Nephron progenitor cell (in vitro differentiated cells): ENCODE measurements around the gene EMILIN2.

Source experiments
- DNase-seq: peaks from one replicate; pipeline ENCODE4 v3.0.0; 2021
- H3K27ac Mint-ChIP-seq: 2 replicates; pipeline ENCODE4 v1.8.0; 2021; ENCODE audit warnings: mild to moderate bottlenecking, moderate library complexity, mixed read lengths
- H3K27me3 Mint-ChIP-seq: 2 replicates; pipeline ENCODE4 v1.8.0; 2021; ENCODE audit warnings: mild to moderate bottlenecking, low read depth, mixed read lengths; ENCODE audit not compliant: poor library complexity
- H3K36me3 Mint-ChIP-seq: 2 replicates; pipeline ENCODE4 v1.8.0; 2021; ENCODE audit warnings: low read depth, mixed read lengths
- H3K4me1 Mint-ChIP-seq: 2 replicates; pipeline ENCODE4 v1.8.0; 2021; ENCODE audit warnings: mixed read lengths
- H3K4me3 Mint-ChIP-seq: 2 replicates; pipeline ENCODE4 v1.8.0; 2021; ENCODE audit warnings: mild to moderate bottlenecking, moderate library complexity, mixed read lengths
- H3K9me3 Mint-ChIP-seq: 2 replicates; pipeline ENCODE4 v1.8.0; 2021; ENCODE audit warnings: mild to moderate bottlenecking, moderate library complexity, mixed read lengths
- TF ChIP-seq, protein P1 (sequence below): fragments of 200-600 bp; sonication (generic); IDR thresholded peaks from 2 replicates; pipeline ENCODE4 v1.5.0; 2021; ENCODE audit warnings: antibody characterized with exemption

Gene EMILIN2

DNA sequence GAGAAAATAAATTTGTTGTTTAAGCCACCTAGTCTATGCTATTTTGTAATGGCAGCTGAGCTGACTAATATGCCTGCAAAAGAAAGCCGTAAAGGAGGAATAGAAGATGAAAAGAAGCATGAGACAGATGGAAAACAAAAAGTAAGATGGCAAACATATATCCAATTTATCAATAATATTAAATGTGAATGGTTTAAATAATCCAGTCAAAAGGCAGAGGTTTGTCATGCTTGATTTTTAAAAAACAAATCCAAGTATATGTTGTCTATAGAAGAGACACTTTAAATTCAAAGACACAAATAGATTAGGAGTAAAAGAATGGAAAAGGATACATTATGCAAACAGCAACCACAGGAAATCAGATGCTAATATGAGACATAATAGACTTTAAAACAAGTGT is 35.4 kb upstream of the EMILIN2 start:
- Mint-ChIP-seq H3K4me1 (peaks cover 5% of the 10 kb centered on the region), H3K27ac (no peak overlapping the region), H3K9me3 (peaks cover 67% of the 10 kb centered on the region), H3K4me3 (no peak overlapping the region), H3K36me3 (peaks cover 23% of the 10 kb centered on the region), H3K27me3 (peaks cover 5% of the 10 kb centered on the region)
- no peak for DNase-seq
- TF ChIP-seq, protein P1, sequence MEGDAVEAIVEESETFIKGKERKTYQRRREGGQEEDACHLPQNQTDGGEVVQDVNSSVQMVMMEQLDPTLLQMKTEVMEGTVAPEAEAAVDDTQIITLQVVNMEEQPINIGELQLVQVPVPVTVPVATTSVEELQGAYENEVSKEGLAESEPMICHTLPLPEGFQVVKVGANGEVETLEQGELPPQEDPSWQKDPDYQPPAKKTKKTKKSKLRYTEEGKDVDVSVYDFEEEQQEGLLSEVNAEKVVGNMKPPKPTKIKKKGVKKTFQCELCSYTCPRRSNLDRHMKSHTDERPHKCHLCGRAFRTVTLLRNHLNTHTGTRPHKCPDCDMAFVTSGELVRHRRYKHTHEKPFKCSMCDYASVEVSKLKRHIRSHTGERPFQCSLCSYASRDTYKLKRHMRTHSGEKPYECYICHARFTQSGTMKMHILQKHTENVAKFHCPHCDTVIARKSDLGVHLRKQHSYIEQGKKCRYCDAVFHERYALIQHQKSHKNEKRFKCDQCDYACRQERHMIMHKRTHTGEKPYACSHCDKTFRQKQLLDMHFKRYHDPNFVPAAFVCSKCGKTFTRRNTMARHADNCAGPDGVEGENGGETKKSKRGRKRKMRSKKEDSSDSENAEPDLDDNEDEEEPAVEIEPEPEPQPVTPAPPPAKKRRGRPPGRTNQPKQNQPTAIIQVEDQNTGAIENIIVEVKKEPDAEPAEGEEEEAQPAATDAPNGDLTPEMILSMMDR, result no peak

DNA sequence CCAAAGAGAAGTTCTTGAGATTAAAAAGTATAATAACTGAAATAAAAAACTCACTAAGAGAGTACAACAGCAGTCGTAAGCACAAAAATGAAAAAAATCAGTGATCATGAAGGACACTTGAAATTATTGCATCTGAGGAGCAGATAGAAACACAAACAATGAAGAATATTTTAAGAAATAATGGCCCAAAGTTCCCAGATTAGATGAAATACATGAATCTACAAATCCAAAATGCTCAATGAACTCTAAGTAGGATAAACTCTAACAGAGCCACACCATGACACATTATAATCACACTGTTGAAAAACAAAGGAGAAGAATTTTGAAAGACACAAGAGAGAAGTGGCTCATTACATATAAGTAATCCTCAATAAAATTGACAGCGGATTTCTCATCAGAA is 31.9 kb upstream of the EMILIN2 start:
- Mint-ChIP-seq H3K9me3 (peaks cover 83% of the 10 kb centered on the region), H3K4me1 (no peaks in the 10 kb centered on the region), H3K36me3 (peaks cover 17% of the 10 kb centered on the region), H3K27ac (no peak overlapping the region), H3K27me3 (peaks cover 5% of the 10 kb centered on the region), H3K4me3 (no peak overlapping the region)
- DNase-seq, result no peak
- TF ChIP-seq, protein P1, result no peak

DNA sequence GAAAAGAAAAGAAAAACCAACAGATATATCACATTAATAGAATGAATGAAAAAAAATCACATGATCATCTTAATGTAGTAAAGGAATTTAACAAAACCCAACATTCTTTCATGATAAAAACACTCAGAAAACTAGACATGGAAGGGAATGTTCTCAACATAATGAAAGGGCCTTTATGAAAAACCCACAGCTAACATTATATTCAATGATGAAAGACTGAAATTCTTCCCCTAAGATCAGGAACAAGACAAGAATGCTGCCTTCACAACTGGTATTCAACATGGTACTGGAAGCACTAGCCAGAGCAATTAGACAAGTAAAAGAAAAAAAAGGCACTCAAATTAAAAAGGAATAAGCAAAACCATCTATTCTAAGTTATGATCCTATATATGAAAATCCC is 28.5 kb upstream of the EMILIN2 start:
- H3K4me1 Mint-ChIP-seq, result no peaks in the 10 kb centered on the region
- TF ChIP-seq, protein P1, result no peak
- peaks cover 8% of the 10 kb centered on the region for H3K27me3 Mint-ChIP-seq
- no peak overlapping the region for H3K4me3 Mint-ChIP-seq
- peaks cover 53% of the 10 kb centered on the region for H3K9me3 Mint-ChIP-seq
- H3K36me3 Mint-ChIP-seq, result peaks cover 11% of the 10 kb centered on the region
- H3K27ac Mint-ChIP-seq, result no peak overlapping the region
- no peak for DNase-seq

DNA sequence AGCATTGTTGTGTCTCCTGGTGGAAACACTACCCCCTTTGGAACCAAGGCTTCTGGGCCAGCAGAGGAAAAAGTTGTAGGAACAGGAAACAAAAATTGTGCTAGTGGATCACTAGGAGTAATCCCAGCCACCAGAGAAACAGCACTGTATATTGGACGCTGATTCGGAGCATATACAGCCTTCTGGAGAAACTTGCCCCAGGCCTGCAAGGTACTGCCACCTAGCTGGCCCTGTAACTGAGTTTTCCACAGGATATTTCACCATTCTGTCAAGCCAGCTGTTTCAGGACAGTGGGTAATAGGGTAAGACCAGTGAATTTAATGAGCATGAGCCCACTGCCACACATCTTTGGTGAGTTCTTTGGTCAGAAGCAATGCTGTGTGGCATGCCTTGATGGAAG is 25.1 kb upstream of the EMILIN2 start:
- H3K9me3 Mint-ChIP-seq, result peaks cover 37% of the 10 kb centered on the region
- H3K4me1 Mint-ChIP-seq, result peaks cover 17% of the 10 kb centered on the region
- TF ChIP-seq, protein P1, result no peak

DNA sequence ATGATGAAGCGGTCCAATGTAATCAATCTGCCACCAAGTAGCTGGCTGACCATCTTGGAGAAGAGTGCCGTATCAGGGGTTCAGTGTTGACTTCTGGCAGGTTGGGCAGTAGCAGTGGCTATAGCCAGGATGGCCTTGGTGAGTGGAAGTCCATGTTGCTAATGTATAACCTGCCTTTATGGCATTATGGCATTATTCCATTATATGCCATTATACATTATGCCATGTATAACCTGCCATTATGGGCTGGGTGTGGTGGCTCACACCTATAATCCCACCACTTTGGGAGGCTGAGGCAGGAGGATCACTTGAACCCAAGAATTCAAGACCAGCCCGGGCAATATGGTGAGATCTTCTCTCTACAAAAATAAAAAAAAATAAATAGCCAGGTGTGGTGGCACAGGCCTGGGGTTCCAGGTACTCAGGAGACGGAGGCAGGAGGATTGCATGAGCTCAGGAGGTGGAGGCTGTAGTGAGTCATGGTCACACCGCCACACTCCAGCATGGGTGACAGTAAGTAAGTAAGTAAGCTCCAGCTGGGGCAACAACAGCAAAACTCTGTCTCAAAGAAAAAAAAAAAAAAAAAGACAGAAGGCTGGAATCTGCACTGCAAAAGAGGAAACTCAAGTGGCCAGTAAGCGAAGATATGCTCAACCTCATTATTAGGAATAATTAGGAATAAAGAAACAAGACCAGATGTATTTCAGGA is 24.4 kb upstream of the EMILIN2 start:
- no peak overlapping the region for H3K4me3 Mint-ChIP-seq
- H3K9me3 Mint-ChIP-seq, result peaks cover 30% of the 10 kb centered on the region
- DNase-seq, result no peak
- H3K4me1 Mint-ChIP-seq, result peaks cover 18% of the 10 kb centered on the region
- H3K27me3 Mint-ChIP-seq, result peaks cover 10% of the 10 kb centered on the region
- H3K27ac Mint-ChIP-seq, result no peak overlapping the region
- no peaks in the 10 kb centered on the region for H3K36me3 Mint-ChIP-seq
- TF ChIP-seq, protein P1, result no peak

More for the DNA sequence above, 25.1 kb upstream of the EMILIN2 start:
- H3K36me3 Mint-ChIP-seq, result no peaks in the 10 kb centered on the region
- peaks cover 10% of the 10 kb centered on the region for H3K27me3 Mint-ChIP-seq
- H3K27ac Mint-ChIP-seq, result no peak overlapping the region
- no peak for DNase-seq
- no peak overlapping the region for H3K4me3 Mint-ChIP-seq

DNA sequence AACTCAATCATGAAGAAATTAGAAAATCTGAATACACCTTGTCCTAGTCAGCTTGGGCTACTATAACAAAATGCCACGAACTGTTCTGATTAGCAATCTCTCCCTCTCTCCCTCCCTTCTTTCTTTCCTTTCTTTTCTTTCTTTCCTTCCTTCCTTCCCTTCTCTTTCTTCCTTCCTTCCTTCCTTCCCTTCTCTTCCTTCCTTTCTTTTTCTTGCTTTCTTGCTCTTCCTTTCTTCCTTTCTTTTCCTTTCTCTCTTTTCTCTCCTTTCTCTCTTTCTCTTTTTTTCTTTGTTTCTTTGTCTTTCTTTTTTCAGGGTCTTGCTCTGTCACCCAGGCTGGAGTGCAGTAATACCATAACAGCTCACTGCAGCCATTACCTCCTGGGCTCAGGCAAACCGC is 23.6 kb upstream of the EMILIN2 start:
- no peak for DNase-seq
- Mint-ChIP-seq H3K9me3 (peaks cover 22% of the 10 kb centered on the region), H3K4me3 (no peak overlapping the region), H3K27ac (no peak overlapping the region), H3K27me3 (peaks cover 10% of the 10 kb centered on the region), H3K4me1 (peaks cover 18% of the 10 kb centered on the region), H3K36me3 (no peaks in the 10 kb centered on the region)
- TF ChIP-seq, protein P1, result no peak
